ENCODE results near the gene BTN2A1.
"Not testable (repeated sequence)": the region's sequence is repeated elsewhere in the genome, so short reads cannot be mapped to it uniquely, and the experiment has no call there.

Gene BTN2A1

DNA sequence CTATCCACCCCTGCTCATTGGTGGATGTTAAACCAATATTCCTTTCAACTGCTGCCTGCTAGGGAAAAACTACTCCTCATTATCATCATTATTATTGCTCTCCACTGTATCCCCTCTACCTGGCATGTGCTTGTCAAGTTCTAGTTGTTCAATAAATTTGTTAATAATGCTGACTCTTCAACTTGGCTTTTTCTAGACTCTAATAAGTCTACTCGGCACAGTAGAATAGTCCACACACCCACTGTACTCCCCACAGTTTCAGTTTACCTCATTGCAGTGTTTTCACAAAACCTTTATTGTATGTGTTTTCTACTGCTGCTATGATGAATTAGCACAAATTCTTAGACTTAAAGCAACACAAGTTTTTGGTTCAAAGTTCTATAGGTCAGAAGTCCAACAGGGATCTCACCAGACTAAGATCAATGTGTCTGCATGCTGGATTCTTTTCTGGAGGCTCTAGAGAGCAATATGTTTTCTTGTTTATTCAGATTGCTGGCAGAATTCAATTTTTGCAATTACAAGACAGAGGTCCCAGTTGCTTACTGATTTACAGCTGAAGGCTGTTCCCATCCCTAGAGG, 42.6 kb upstream of the BTN2A1 start:
- H3K27ac ChIP-seq (ENCODE audit: low read depth, low read length) = no peak overlapping the region
- no peak overlapping the region for H3K4me3 ChIP-seq (ENCODE audit: low read length)
- no peaks in the 10 kb centered on the region for H4K20me1 ChIP-seq (ENCODE audit: control insufficient read depth, insufficient read depth, low read depth, low read length)
- H3K27me3 ChIP-seq (ENCODE audit: control insufficient read depth, low read length) = no peaks in the 10 kb centered on the region
- H3K79me2 ChIP-seq (ENCODE audit: control insufficient read depth, low read length) = no peaks in the 10 kb centered on the region
- TF ChIP-seq EZH2phosphoT487 (IDR thresholded peaks at IDR 0.05; ENCODE audit: borderline replicate concordance, low read length) = no peak
- TF ChIP-seq, protein P1, sequence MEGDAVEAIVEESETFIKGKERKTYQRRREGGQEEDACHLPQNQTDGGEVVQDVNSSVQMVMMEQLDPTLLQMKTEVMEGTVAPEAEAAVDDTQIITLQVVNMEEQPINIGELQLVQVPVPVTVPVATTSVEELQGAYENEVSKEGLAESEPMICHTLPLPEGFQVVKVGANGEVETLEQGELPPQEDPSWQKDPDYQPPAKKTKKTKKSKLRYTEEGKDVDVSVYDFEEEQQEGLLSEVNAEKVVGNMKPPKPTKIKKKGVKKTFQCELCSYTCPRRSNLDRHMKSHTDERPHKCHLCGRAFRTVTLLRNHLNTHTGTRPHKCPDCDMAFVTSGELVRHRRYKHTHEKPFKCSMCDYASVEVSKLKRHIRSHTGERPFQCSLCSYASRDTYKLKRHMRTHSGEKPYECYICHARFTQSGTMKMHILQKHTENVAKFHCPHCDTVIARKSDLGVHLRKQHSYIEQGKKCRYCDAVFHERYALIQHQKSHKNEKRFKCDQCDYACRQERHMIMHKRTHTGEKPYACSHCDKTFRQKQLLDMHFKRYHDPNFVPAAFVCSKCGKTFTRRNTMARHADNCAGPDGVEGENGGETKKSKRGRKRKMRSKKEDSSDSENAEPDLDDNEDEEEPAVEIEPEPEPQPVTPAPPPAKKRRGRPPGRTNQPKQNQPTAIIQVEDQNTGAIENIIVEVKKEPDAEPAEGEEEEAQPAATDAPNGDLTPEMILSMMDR (IDR thresholded peaks at IDR 0.05; ENCODE audit: low read depth, low read length, poor library complexity, severe bottlenecking) = no peak
- no peak overlapping the region for H3K4me2 ChIP-seq (ENCODE audit: low read length)
- no peaks in the 10 kb centered on the region for H3K36me3 ChIP-seq (ENCODE audit: control insufficient read depth, low read length)
- H3F3A ChIP-seq (ENCODE audit: control insufficient read depth, insufficient read depth) = no peaks in the 10 kb centered on the region
- H3K9me3 ChIP-seq (ENCODE audit: control insufficient read depth, insufficient read depth, low read length) = peaks cover 28% of the 10 kb centered on the region
- H3K9me2 ChIP-seq (replicated peaks; ENCODE audit: control insufficient read depth, low read length) = no peaks in the 10 kb centered on the region
- no peaks in the 10 kb centered on the region for H3K4me1 ChIP-seq (ENCODE audit: control insufficient read depth, low read length)

GRCh38 chr6:26415791-26416190, 42.0 kb upstream of the BTN2A1 start:
- no peaks in the 10 kb centered on the region for H3K36me3 ChIP-seq (ENCODE audit: control insufficient read depth, low read length)
- no peak overlapping the region for H3K4me2 ChIP-seq (ENCODE audit: low read length)
- TF ChIP-seq, protein P1 (IDR thresholded peaks at IDR 0.05; ENCODE audit: low read depth, low read length, poor library complexity, severe bottlenecking) = no peak
- TF ChIP-seq EZH2phosphoT487 (IDR thresholded peaks at IDR 0.05; ENCODE audit: borderline replicate concordance, low read length) = no peak

DNA sequence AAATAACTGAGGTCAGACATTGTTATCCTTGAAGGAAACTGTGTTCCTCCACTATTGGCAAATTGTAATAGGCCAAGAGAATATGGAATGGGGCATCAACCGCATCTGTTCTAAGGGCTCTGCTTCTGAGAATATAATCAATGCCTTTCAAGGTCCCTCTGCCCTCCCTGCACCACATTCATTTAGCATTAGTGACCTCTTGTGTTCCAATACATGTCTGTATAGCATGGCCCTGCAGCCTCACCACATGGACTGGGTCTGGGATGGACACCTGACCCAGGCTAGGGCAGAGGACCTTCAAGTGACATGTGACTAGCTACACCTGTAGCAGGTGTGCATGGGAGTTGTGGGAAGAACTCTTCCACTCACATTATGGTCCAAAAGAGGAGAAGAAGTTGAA, 41.5 kb upstream of the BTN2A1 start:
- Histone ChIP-seq H3K9me3 (ENCODE audit: control insufficient read depth, insufficient read depth, low read length) (peaks cover 28% of the 10 kb centered on the region), H3K36me3 (ENCODE audit: control insufficient read depth, low read length) (no peaks in the 10 kb centered on the region), H3K4me3 (ENCODE audit: low read length) (no peak overlapping the region), H3K27ac (ENCODE audit: low read depth, low read length) (no peak overlapping the region), H3K4me1 (ENCODE audit: control insufficient read depth, low read length) (peaks cover 5% of the 10 kb centered on the region), H3K27me3 (ENCODE audit: control insufficient read depth, low read length) (no peaks in the 10 kb centered on the region), H3K4me2 (ENCODE audit: low read length) (no peak overlapping the region), H3K79me2 (ENCODE audit: control insufficient read depth, low read length) (no peaks in the 10 kb centered on the region), H3K9me2 (replicated peaks; ENCODE audit: control insufficient read depth, low read length) (no peaks in the 10 kb centered on the region), H3F3A (ENCODE audit: control insufficient read depth, insufficient read depth) (no peaks in the 10 kb centered on the region), H4K20me1 (ENCODE audit: control insufficient read depth, insufficient read depth, low read depth, low read length) (no peaks in the 10 kb centered on the region)
- TF ChIP-seq, protein P1 (IDR thresholded peaks at IDR 0.05; ENCODE audit: low read depth, low read length, poor library complexity, severe bottlenecking) = no peak
- no peak for TF ChIP-seq EZH2phosphoT487 (IDR thresholded peaks at IDR 0.05; ENCODE audit: borderline replicate concordance, low read length)

More at GRCh38 chr6:26415791-26416190, 42.0 kb upstream of the BTN2A1 start:
- Histone ChIP-seq H3F3A (ENCODE audit: control insufficient read depth, insufficient read depth) (no peaks in the 10 kb centered on the region), H3K9me3 (ENCODE audit: control insufficient read depth, insufficient read depth, low read length) (peaks cover 28% of the 10 kb centered on the region), H3K79me2 (ENCODE audit: control insufficient read depth, low read length) (no peaks in the 10 kb centered on the region), H3K4me3 (ENCODE audit: low read length) (no peak overlapping the region), H3K27me3 (ENCODE audit: control insufficient read depth, low read length) (no peaks in the 10 kb centered on the region), H4K20me1 (ENCODE audit: control insufficient read depth, insufficient read depth, low read depth, low read length) (no peaks in the 10 kb centered on the region), H3K9me2 (replicated peaks; ENCODE audit: control insufficient read depth, low read length) (no peaks in the 10 kb centered on the region), H3K4me1 (ENCODE audit: control insufficient read depth, low read length) (peaks cover 2% of the 10 kb centered on the region), H3K27ac (ENCODE audit: low read depth, low read length) (no peak overlapping the region)

DNA sequence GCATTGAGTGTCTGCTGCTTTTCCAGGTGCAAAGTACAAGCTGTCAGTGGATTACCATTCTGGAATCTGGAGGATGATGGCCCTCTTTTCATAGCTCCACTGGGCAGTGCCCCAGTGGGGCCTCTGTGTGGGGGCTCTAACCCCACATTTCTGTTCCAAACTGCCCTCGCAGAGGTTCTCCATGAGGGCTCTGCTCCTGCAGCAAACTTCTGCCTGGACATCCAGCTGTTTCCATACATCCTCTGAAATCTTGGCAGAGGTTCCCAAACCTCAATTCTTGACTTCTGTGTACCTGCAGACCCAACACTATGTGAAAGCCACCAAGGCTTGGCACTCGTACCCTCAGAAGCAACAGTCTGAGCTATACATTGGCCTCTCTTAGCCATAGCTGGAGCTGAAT, 39.7 kb upstream of the BTN2A1 start:
- not testable (repeated sequence) for H3K4me3 ChIP-seq (ENCODE audit: low read length); H3K79me2 ChIP-seq (ENCODE audit: control insufficient read depth, low read length); H4K20me1 ChIP-seq (ENCODE audit: control insufficient read depth, insufficient read depth, low read depth, low read length); H3K4me1 ChIP-seq (ENCODE audit: control insufficient read depth, low read length); H3K9me2 ChIP-seq (replicated peaks; ENCODE audit: control insufficient read depth, low read length); H3K27me3 ChIP-seq (ENCODE audit: control insufficient read depth, low read length); H3K36me3 ChIP-seq (ENCODE audit: control insufficient read depth, low read length); H3K4me2 ChIP-seq (ENCODE audit: low read length); H3F3A ChIP-seq (ENCODE audit: control insufficient read depth, insufficient read depth); H3K27ac ChIP-seq (ENCODE audit: low read depth, low read length)
- H3K9me3 ChIP-seq (ENCODE audit: control insufficient read depth, insufficient read depth, low read length) = peaks cover 28% of the 10 kb centered on the region

- H3F3A ChIP-seq (ENCODE audit: control insufficient read depth, insufficient read depth); H3K4me3 ChIP-seq (ENCODE audit: low read length); H3K9me2 ChIP-seq (replicated peaks; ENCODE audit: control insufficient read depth, low read length); H3K27ac ChIP-seq (ENCODE audit: low read depth, low read length); H4K20me1 ChIP-seq (ENCODE audit: control insufficient read depth, insufficient read depth, low read depth, low read length); H3K4me1 ChIP-seq (ENCODE audit: control insufficient read depth, low read length); H3K27me3 ChIP-seq (ENCODE audit: control insufficient read depth, low read length); H3K79me2 ChIP-seq (ENCODE audit: control insufficient read depth, low read length); H3K4me2 ChIP-seq (ENCODE audit: low read length); H3K36me3 ChIP-seq (ENCODE audit: control insufficient read depth, low read length): not testable (repeated sequence)
- peaks cover 28% of the 10 kb centered on the region for H3K9me3 ChIP-seq (ENCODE audit: control insufficient read depth, insufficient read depth, low read length)
Measured at GRCh38 chr6:26418795-26419194, 39.0 kb upstream of the BTN2A1 start.

All from DOHH2 (cell line).